Trophoblast cell (in vitro differentiated cells and primary cell): ENCODE data around the gene SUMO2.

Source experiments
- DNase-seq, 2 donors: peaks; one replicate each; pipeline ENCODE4 v3.0.0-alpha.2; 2016
- H2AFZ ChIP-seq: 2 replicates; pipeline ENCODE4 v1.6.1; 2013; ENCODE audit warnings: low read length, moderate library complexity, mild to moderate bottlenecking; ENCODE audit not compliant: insufficient read depth, poor library complexity
- H2AK5ac ChIP-seq: 2 replicates; pipeline ENCODE4 v1.6.1; 2013; ENCODE audit warnings: mild to moderate bottlenecking, low read length
- H2BK120ac ChIP-seq: 2 replicates; pipeline ENCODE4 v1.6.1; 2013; ENCODE audit warnings: low read length, mild to moderate bottlenecking, moderate library complexity; ENCODE audit not compliant: insufficient read depth, poor library complexity
- H2BK12ac ChIP-seq: 2 replicates; pipeline ENCODE4 v1.6.1; 2013; ENCODE audit warnings: mild to moderate bottlenecking, low read length, moderate library complexity
- H2BK5ac ChIP-seq: 2 replicates; pipeline ENCODE4 v1.6.1; 2013; ENCODE audit warnings: low read length, low read depth, moderate library complexity, mild to moderate bottlenecking; ENCODE audit not compliant: poor library complexity
- H3K14ac ChIP-seq: 2 replicates; pipeline ENCODE4 v1.6.1; 2013; ENCODE audit warnings: mild to moderate bottlenecking, low read length
- H3K18ac ChIP-seq: 2 replicates; pipeline ENCODE4 v1.6.1; 2013; ENCODE audit warnings: mild to moderate bottlenecking, low read length
- H3K23ac ChIP-seq: 2 replicates; pipeline ENCODE4 v1.6.1; 2013; ENCODE audit warnings: low read length
- H3K27ac ChIP-seq: 2 replicates; pipeline ENCODE4 v1.5.1; 2013; ENCODE audit warnings: low read depth, mild to moderate bottlenecking, inconsistent platforms, low read length, moderate library complexity
- H3K27me3 ChIP-seq: 2 replicates; pipeline ENCODE4 v1.6.1; 2013; ENCODE audit warnings: inconsistent platforms, mild to moderate bottlenecking, low read length, moderate library complexity; ENCODE audit not compliant: insufficient read depth
- H3K36me3 ChIP-seq, 2 experiments: 1 replicate in 1 of 2; 2 replicates in 1 of 2; pipeline ENCODE4 v1.6.1; 2013; ENCODE audit warnings: low read length in 2 of 2, mild to moderate bottlenecking in 2 of 2, moderate library complexity in 1 of 2; ENCODE audit not compliant: insufficient read depth in 2 of 2, control insufficient read depth in 1 of 2
- H3K4ac ChIP-seq: 2 replicates; pipeline ENCODE4 v1.6.1; 2013; ENCODE audit warnings: low read depth, mild to moderate bottlenecking, low read length, moderate library complexity
- H3K4me1 ChIP-seq, 2 experiments: 1 replicate in 1 of 2; 2 replicates in 1 of 2; pipeline ENCODE4 v1.6.1; 2013; ENCODE audit warnings: low read length in 2 of 2, mild to moderate bottlenecking in 2 of 2, moderate library complexity in 1 of 2; ENCODE audit not compliant: insufficient read depth in 2 of 2, control insufficient read depth in 1 of 2
- H3K4me2 ChIP-seq: 2 replicates; pipeline ENCODE4 v1.6.1; 2013; ENCODE audit warnings: inconsistent platforms, mild to moderate bottlenecking, low read length, moderate library complexity
- H3K4me3 ChIP-seq: 2 replicates; pipeline ENCODE4 v1.5.1; 2013; ENCODE audit warnings: mild to moderate bottlenecking, low read depth, low read length, inconsistent platforms
- H3K79me1 ChIP-seq: one replicate; pipeline ENCODE4 v1.6.1; 2013; ENCODE audit warnings: low read length
- H3K79me2 ChIP-seq: 2 replicates; pipeline ENCODE4 v1.6.1; 2013; ENCODE audit warnings: low read length, mild to moderate bottlenecking; ENCODE audit not compliant: control insufficient read depth, insufficient read depth, poor library complexity
- H3K9ac ChIP-seq: 2 replicates; pipeline ENCODE4 v1.6.1; 2013; ENCODE audit warnings: mild to moderate bottlenecking, low read length
- H3K9me3 ChIP-seq: 2 replicates; pipeline ENCODE4 v1.6.1; 2013; ENCODE audit warnings: low read depth, mild to moderate bottlenecking, control low read depth, inconsistent platforms, low read length; ENCODE audit not compliant: insufficient read depth
- H4K12ac ChIP-seq: 2 replicates; pipeline ENCODE4 v1.6.1; 2013; ENCODE audit warnings: low read depth, mild to moderate bottlenecking, low read length, moderate library complexity
- H4K8ac ChIP-seq: 2 replicates; pipeline ENCODE4 v1.6.1; 2013; ENCODE audit warnings: low read depth, mild to moderate bottlenecking, low read length, moderate library complexity
- H4K91ac ChIP-seq: one replicate; pipeline ENCODE4 v1.6.1; 2013; ENCODE audit warnings: low read depth, mild to moderate bottlenecking, low read length, moderate library complexity
- WGBS: extraction: QIAGEN DNeasy Blood & Tissue Kit; methylation state at CpG from one replicate; pipeline ENCODE4 v1.1.7; 2013; ENCODE audit warnings: missing lambda C conversion rate; ENCODE audit not compliant: insufficient read length, insufficient coverage; ENCODE audit errors: extremely low coverage; 5-methylcytosine and 5-hydroxymethylcytosine counted together

The SUMO2 gene

GRCh38 chr17:75182319-75182568, 515 bp downstream of the SUMO2 start:
- Histone ChIP-seq H3K79me2 (peaks cover 20% of the 10 kb centered on the region), H3K36me3 (peaks cover 21 to 25% of the 10 kb centered on the region in 2 experiments), H3K23ac (no peak overlapping the region), H3K9me3 (no peaks in the 10 kb centered on the region), H3K4me1 (peaks cover 2 to 4% of the 10 kb centered on the region in 2 experiments), H3K18ac (peak overlapping the region; percentile 94), H2BK5ac (peak overlapping the region; percentile 71), H2BK12ac (no peak overlapping the region), H2BK120ac (peak overlapping the region; percentile 76), H2AK5ac (peak overlapping the region; percentile 97), H3K79me1 (peaks cover 11% of the 10 kb centered on the region), H3K27me3 (no peaks in the 10 kb centered on the region), H3K27ac (peak overlapping the region; percentile 94), H2AFZ (peak overlapping the region; percentile 56), H4K12ac (peak overlapping the region; percentile 65), H3K9ac (peak overlapping the region; percentile 85), H4K8ac (peak overlapping the region; percentile 81), H3K4me2 (peak overlapping the region; percentile 92), H3K4ac (peak overlapping the region; percentile 100), H3K14ac (peak overlapping the region; percentile 98), H4K91ac (peak overlapping the region; percentile 87), H3K4me3 (peak overlapping the region; percentile 96)
- no peak for DNase-seq
- no CpG with 5 or more reads among the region's 33 CpGs for WGBS

GRCh38 chr17:75181608-75182318, 996 bp downstream of the SUMO2 start:
- peak overlapping the region; percentile 71 for H2BK5ac ChIP-seq
- peak overlapping the region; percentile 76 for H2BK120ac ChIP-seq
- H4K12ac ChIP-seq, result peak overlapping the region; percentile 65
- peak overlapping the region; percentile 96 for H3K4me3 ChIP-seq
- H3K14ac ChIP-seq, result peak overlapping the region; percentile 98
- H3K4me2 ChIP-seq, result peak overlapping the region; percentile 92
- peaks cover 11% of the 10 kb centered on the region for H3K79me1 ChIP-seq
- DNase-seq, result no peak
- no peak overlapping the region for H3K23ac ChIP-seq
- H2BK12ac ChIP-seq, result no peak overlapping the region
- peaks cover 23 to 30% of the 10 kb centered on the region in 2 experiments for H3K36me3 ChIP-seq
- peaks cover 20% of the 10 kb centered on the region for H3K79me2 ChIP-seq
- peak overlapping the region; percentile 100 for H3K4ac ChIP-seq
- H3K4me1 ChIP-seq, result peaks cover 2 to 4% of the 10 kb centered on the region in 2 experiments
- peak overlapping the region; percentile 97 for H2AK5ac ChIP-seq
- no peaks in the 10 kb centered on the region for H3K9me3 ChIP-seq
- peak overlapping the region; percentile 87 for H4K91ac ChIP-seq
- WGBS, result no CpG with 5 or more reads among the region's 34 CpGs
- H4K8ac ChIP-seq, result peak overlapping the region; percentile 81
- peak overlapping the region; percentile 56 for H2AFZ ChIP-seq
- peak overlapping the region; percentile 94 for H3K27ac ChIP-seq
- H3K18ac ChIP-seq, result peak overlapping the region; percentile 94
- no peaks in the 10 kb centered on the region for H3K27me3 ChIP-seq
- peak overlapping the region; percentile 85 for H3K9ac ChIP-seq

GRCh38 chr17:75181110-75181509, 1.6 kb downstream of the SUMO2 start:
- Histone ChIP-seq H3K9me3 (no peaks in the 10 kb centered on the region), H2AFZ (no peak overlapping the region), H3K4me1 (peaks cover 2 to 4% of the 10 kb centered on the region in 2 experiments), H3K4me3 (no peak overlapping the region), H3K23ac (no peak overlapping the region), H3K14ac (no peak overlapping the region), H2AK5ac (no peak overlapping the region), H3K4ac (peak overlapping the region; percentile 93), H3K27me3 (no peaks in the 10 kb centered on the region), H4K12ac (no peak overlapping the region), H3K79me1 (peaks cover 11% of the 10 kb centered on the region), H2BK5ac (no peak overlapping the region), H3K18ac (no peak overlapping the region), H3K36me3 (peaks cover 28 to 34% of the 10 kb centered on the region in 2 experiments), H2BK12ac (no peak overlapping the region), H3K9ac (no peak overlapping the region), H3K4me2 (peak overlapping the region; percentile 64), H4K8ac (no peak overlapping the region), H3K27ac (no peak overlapping the region), H4K91ac (no peak overlapping the region), H2BK120ac (no peak overlapping the region), H3K79me2 (peaks cover 20% of the 10 kb centered on the region)
- no peak for DNase-seq
- no CpG with 5 or more reads among the region's 8 CpGs for WGBS

- Histone ChIP-seq H2BK120ac (no peak overlapping the region), H3K27me3 (no peaks in the 10 kb centered on the region), H2BK12ac (no peak overlapping the region), H3K79me1 (peaks cover 11% of the 10 kb centered on the region), H3K27ac (no peak overlapping the region), H4K91ac (no peak overlapping the region), H2BK5ac (no peak overlapping the region), H3K4me3 (no peak overlapping the region), H3K23ac (no peak overlapping the region), H3K79me2 (peaks cover 20% of the 10 kb centered on the region), H2AFZ (no peak overlapping the region), H4K12ac (no peak overlapping the region), H3K4me2 (no peak overlapping the region), H3K4me1 (peaks cover 2 to 4% of the 10 kb centered on the region in 2 experiments), H3K18ac (no peak overlapping the region), H3K36me3 (peaks cover 51 to 55% of the 10 kb centered on the region in 2 experiments), H3K4ac (peak overlapping the region; percentile 70), H3K14ac (no peak overlapping the region), H3K9me3 (no peaks in the 10 kb centered on the region), H3K9ac (no peak overlapping the region), H4K8ac (no peak overlapping the region), H2AK5ac (no peak overlapping the region)
- no peak for DNase-seq
- no CpG with 5 or more reads among the region's 6 CpGs for WGBS
Measured at GRCh38 chr17:75178453-75178852, 4.3 kb downstream of the SUMO2 start.
